ENCODE data around the gene RAB24. TPM values are rescaled to one million over a fixed set of nuclear protein-coding genes. Genes with fewer than 3 reads are reported as not detected.

The RAB24 gene
- total RNA-seq, 4 donors from 2014 or later: 52.2 to 98.5 (median 73.7) TPM

GRCh38 chr5:177295924-177296323, 7.6 kb downstream of the RAB24 start:
- no peak overlapping the region for H3K4me3 ChIP-seq (ENCODE audit: low read depth, poor library complexity, severe bottlenecking)
- TF ChIP-seq POLR2A (IDR thresholded peaks at IDR 0.05) (no peak), CTCF (IDR thresholded peaks at IDR 0.05) (no peak)
- DNase-seq (ENCODE audit: low spot score in 2 of 2): peak in 1 of 2 donors; percentile 81
- 86 to 87% methylated on average over 9 of the region's 9 CpGs for WGBS, 2 donors
- intact Hi-C loops (cut with DNase I; ENCODE audit: low total_unique reads): no loop called here

GRCh38 chr5:177294632-177295031, 8.9 kb downstream of the RAB24 start:
- WGBS, 2 donors: 85 to 89% methylated on average over 3 of the region's 3 CpGs
- intact Hi-C loops (cut with DNase I; ENCODE audit: low total_unique reads): no loop called here
- no peak for TF ChIP-seq CTCF (IDR thresholded peaks at IDR 0.05)
- TF ChIP-seq POLR2A (IDR thresholded peaks at IDR 0.05): no peak

GRCh38 chr5:177293819-177294581, 9.5 kb downstream of the RAB24 start:
- DNase-seq (ENCODE audit: low spot score in 2 of 2): peak in 1 of 2 donors; percentile 83
- no peak for TF ChIP-seq POLR2A (IDR thresholded peaks at IDR 0.05)
- TF ChIP-seq CTCF (IDR thresholded peaks at IDR 0.05): no peak
- intact Hi-C loops (cut with DNase I; ENCODE audit: low total_unique reads): no loop called here
- WGBS, 2 donors: 92 to 94% methylated on average over 9 to 12 of the region's 12 CpGs
- H3K4me3 ChIP-seq (ENCODE audit: low read depth, poor library complexity, severe bottlenecking): no peak overlapping the region

More at GRCh38 chr5:177294632-177295031, 8.9 kb downstream of the RAB24 start:
- no peak overlapping the region for H3K4me3 ChIP-seq (ENCODE audit: low read depth, poor library complexity, severe bottlenecking)
- peak in 1 of 2 donors; percentile 58 for DNase-seq (ENCODE audit: low spot score in 2 of 2)

GRCh38 chr5:177291735-177292134, 11.8 kb downstream of the RAB24 start:
- intact Hi-C loops (cut with DNase I; ENCODE audit: low total_unique reads): no loop called here
- TF ChIP-seq POLR2A (IDR thresholded peaks at IDR 0.05) (no peak), CTCF (IDR thresholded peaks at IDR 0.05) (no peak)
- DNase-seq (ENCODE audit: low spot score in 2 of 2): peak in 1 of 2 donors; percentile 57
- WGBS, 2 donors: 94% methylated on average over 7 of the region's 7 CpGs
- H3K4me3 ChIP-seq (ENCODE audit: low read depth, poor library complexity, severe bottlenecking): no peak overlapping the region

- H3K4me3 ChIP-seq (ENCODE audit: low read depth, poor library complexity, severe bottlenecking): no peak overlapping the region
- no peak for DNase-seq (ENCODE audit: low spot score in 2 of 2)
- 93 to 94% methylated on average over 12 of the region's 12 CpGs for WGBS, 2 donors
- no peak for TF ChIP-seq CTCF (IDR thresholded peaks at IDR 0.05)
- TF ChIP-seq POLR2A (IDR thresholded peaks at IDR 0.05): no peak
- intact Hi-C loops (cut with DNase I; ENCODE audit: low total_unique reads): no loop called here
Measured at GRCh38 chr5:177290816-177291596, 12.5 kb downstream of the RAB24 start.
